Kidney glomerular epithelial cell (primary cell): ENCODE results near the gene LEKR1.
"Not testable (repeated sequence)": the region's sequence is repeated elsewhere in the genome, so short reads cannot be mapped to it uniquely, and the experiment has no call there.

ENCODE experiments used
- DNase-seq: peaks from one replicate; lab custom pipeline; 2025; lab: John Stamatoyannopoulos, UW

The LEKR1 gene

GRCh38 chr3:156826144-156826895, at the start of gene LEKR1:
LEKR1 (plus strand) TSS chr3:156826353; CDS start chr3:156829330, 2,977 bp downstream.
- peak; percentile 81 for DNase-seq

GRCh38 chr3:156776871-156777270, 49.3 kb upstream of the LEKR1 start:
- DNase-seq: no peak

GRCh38 chr3:156781310-156782230, 44.6 kb upstream of the LEKR1 start:
- DNase-seq: peak; percentile 20

GRCh38 chr3:156782319-156782718, 43.8 kb upstream of the LEKR1 start:
- DNase-seq: no peak

GRCh38 chr3:156782921-156783320, 43.2 kb upstream of the LEKR1 start:
- DNase-seq: no peak

GRCh38 chr3:156787001-156787400, 39.2 kb upstream of the LEKR1 start:
- DNase-seq: no peak

- peak; percentile 93 for DNase-seq
Measured at GRCh38 chr3:156787926-156788663, 38.1 kb upstream of the LEKR1 start.

GRCh38 chr3:156788846-156789245, 37.3 kb upstream of the LEKR1 start:
- DNase-seq: no peak

- DNase-seq: no peak
Measured at GRCh38 chr3:156790156-156790555, 36.0 kb upstream of the LEKR1 start.

GRCh38 chr3:156792114-156792513, 34.0 kb upstream of the LEKR1 start:
- no peak for DNase-seq

- no peak for DNase-seq
Measured at GRCh38 chr3:156792536-156792935, 33.6 kb upstream of the LEKR1 start.

- no peak for DNase-seq
Measured at GRCh38 chr3:156792945-156793344, 33.2 kb upstream of the LEKR1 start.

- no peak for DNase-seq
Measured at GRCh38 chr3:156793400-156793799, 32.8 kb upstream of the LEKR1 start.

GRCh38 chr3:156793851-156794250, 32.3 kb upstream of the LEKR1 start:
- DNase-seq: no peak

GRCh38 chr3:156795890-156796481, 30.2 kb upstream of the LEKR1 start:
- no peak for DNase-seq

GRCh38 chr3:156797368-156797767, 28.8 kb upstream of the LEKR1 start:
- DNase-seq: no peak

GRCh38 chr3:156800287-156800686, 25.9 kb upstream of the LEKR1 start:
- DNase-seq: not testable (repeated sequence)

GRCh38 chr3:156801746-156802145, 24.4 kb upstream of the LEKR1 start:
- no peak for DNase-seq

GRCh38 chr3:156802821-156803606, 23.1 kb upstream of the LEKR1 start:
- DNase-seq: no peak

- DNase-seq: no peak
Measured at GRCh38 chr3:156803952-156804741, 22.0 kb upstream of the LEKR1 start.
